Measurements from ENCODE around the gene ZNF425. TPM values are rescaled to one million over a fixed set of nuclear protein-coding genes. Genes with fewer than 3 reads are reported as not detected.

The ZNF425 gene
- total and polyA plus RNA-seq, 7 donors = 0.60 to 4.9 (median 2.9) TPM

DNA sequence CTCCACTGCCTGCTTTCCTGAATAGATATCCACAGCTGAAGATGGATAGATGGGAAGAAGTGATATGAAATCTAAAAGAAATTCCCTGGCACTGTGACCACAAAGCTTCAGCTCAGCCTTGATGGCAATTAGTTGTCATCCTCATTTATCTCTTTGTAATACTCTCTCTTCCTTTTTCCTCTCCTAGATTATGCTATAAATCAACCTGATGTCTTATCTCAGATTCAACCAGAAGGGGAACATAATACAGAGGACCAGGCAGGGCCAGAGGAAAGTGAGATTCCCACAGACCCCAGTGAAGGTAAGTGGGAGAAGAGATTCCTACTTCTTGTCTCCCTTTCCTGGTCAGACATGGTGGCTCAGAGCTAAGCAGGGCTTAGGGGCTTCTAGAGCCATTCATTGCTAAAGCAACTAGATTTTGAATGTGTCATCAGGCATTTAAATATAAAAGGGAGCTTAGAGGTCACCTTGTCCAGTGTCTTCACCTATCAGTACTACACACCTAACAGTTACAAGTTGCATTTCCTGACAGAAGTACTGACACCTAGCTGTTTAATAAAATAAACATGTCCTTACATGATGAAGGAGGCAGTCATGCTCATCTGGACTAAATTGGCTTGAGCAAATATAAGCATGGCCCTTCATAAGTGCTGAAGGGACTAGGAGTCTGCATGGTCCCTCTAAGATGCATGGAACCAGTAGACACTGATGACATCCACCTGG is 40.7 kb upstream of the ZNF425 start:
- peaks cover 12 to 90% (median 38%) of the 10 kb centered on the region in 4 donors for H3K36me3 ChIP-seq

GRCh38 chr7:149166142-149166541 is 40.0 kb upstream of the ZNF425 start:
- Histone ChIP-seq H3K27me3 (no peaks in the 10 kb centered on the region), H3K4me1 (no peaks in the 10 kb centered on the region), H3K27ac (no peak overlapping the region), H3K36me3 (peaks cover 12 to 90% (median 37%) of the 10 kb centered on the region in 4 donors), H3K4me3 (no peak overlapping the region), H3K9me3 (no peaks in the 10 kb centered on the region)
- intact Hi-C loops (cut with DNase I) = no loop called here
- no peak for DNase-seq
- 81 to 85% methylated on average over 1 of the region's 1 CpG for WGBS, 2 donors
- TF ChIP-seq POLR2AphosphoS5 (IDR thresholded peaks at IDR 0.05) (no peak), EP300 (IDR thresholded peaks at IDR 0.05) (no peak), POLR2A (IDR thresholded peaks at IDR 0.05) (no peak)
- TF ChIP-seq, protein P1, sequence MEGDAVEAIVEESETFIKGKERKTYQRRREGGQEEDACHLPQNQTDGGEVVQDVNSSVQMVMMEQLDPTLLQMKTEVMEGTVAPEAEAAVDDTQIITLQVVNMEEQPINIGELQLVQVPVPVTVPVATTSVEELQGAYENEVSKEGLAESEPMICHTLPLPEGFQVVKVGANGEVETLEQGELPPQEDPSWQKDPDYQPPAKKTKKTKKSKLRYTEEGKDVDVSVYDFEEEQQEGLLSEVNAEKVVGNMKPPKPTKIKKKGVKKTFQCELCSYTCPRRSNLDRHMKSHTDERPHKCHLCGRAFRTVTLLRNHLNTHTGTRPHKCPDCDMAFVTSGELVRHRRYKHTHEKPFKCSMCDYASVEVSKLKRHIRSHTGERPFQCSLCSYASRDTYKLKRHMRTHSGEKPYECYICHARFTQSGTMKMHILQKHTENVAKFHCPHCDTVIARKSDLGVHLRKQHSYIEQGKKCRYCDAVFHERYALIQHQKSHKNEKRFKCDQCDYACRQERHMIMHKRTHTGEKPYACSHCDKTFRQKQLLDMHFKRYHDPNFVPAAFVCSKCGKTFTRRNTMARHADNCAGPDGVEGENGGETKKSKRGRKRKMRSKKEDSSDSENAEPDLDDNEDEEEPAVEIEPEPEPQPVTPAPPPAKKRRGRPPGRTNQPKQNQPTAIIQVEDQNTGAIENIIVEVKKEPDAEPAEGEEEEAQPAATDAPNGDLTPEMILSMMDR (IDR thresholded peaks at IDR 0.05) = no peak

More for the DNA sequence above, 40.7 kb upstream of the ZNF425 start:
- TF ChIP-seq POLR2A (IDR thresholded peaks at IDR 0.05) = no peak
- no peak for TF ChIP-seq POLR2AphosphoS5 (IDR thresholded peaks at IDR 0.05)
- TF ChIP-seq, protein P1 (IDR thresholded peaks at IDR 0.05) = no peak
- no peak for TF ChIP-seq EP300 (IDR thresholded peaks at IDR 0.05)
- no peaks in the 10 kb centered on the region for H3K9me3 ChIP-seq
- no peak overlapping the region for H3K4me3 ChIP-seq
- H3K4me1 ChIP-seq = no peaks in the 10 kb centered on the region
- H3K27me3 ChIP-seq = no peaks in the 10 kb centered on the region
- intact Hi-C loops (cut with DNase I) = no loop called here
- H3K27ac ChIP-seq = no peak overlapping the region
- DNase-seq = no peak

GRCh38 chr7:149161241-149161848 is 35.2 kb upstream of the ZNF425 start:
- H3K36me3 ChIP-seq = peaks cover 0 to 71% (median 8%) of the 10 kb centered on the region in 4 donors
- no peaks in the 10 kb centered on the region for H3K27me3 ChIP-seq
- no peaks in the 10 kb centered on the region for H3K9me3 ChIP-seq
- DNase-seq = no peak
- H3K4me3 ChIP-seq = no peak overlapping the region
- 82 to 83% methylated on average over 5 of the region's 5 CpGs for WGBS, 2 donors
- no peaks in the 10 kb centered on the region for H3K4me1 ChIP-seq
- TF ChIP-seq EP300 (IDR thresholded peaks at IDR 0.05) = no peak
- no peak for TF ChIP-seq POLR2A (IDR thresholded peaks at IDR 0.05)
- TF ChIP-seq, protein P1 (IDR thresholded peaks at IDR 0.05) = no peak
- no peak for TF ChIP-seq POLR2AphosphoS5 (IDR thresholded peaks at IDR 0.05)
- intact Hi-C loops (cut with DNase I) = no loop called here
- H3K27ac ChIP-seq = no peak overlapping the region

DNA sequence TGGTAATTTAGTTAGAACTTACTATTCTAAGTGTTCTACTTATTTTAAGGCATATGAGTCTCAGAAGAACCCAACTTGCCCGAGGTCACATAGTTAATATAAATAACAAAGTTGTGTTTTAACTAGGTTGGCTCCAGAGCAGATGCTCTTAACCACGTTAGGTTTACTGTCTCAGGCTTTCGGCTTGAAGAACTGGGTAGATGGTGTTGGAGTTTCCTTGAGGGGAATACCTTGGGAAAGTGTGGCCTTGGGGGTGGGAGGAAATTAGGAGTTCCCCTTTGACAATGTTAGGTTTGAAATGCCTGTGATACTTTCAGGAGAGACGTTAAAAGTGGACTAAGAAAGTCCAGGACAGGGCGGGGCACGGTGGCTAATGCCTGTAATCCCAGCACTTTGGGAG is 30.8 kb upstream of the ZNF425 start:
- H3K4me1 ChIP-seq = no peaks in the 10 kb centered on the region
- no peak overlapping the region for H3K4me3 ChIP-seq
- intact Hi-C loops (cut with DNase I) = no loop called here
- no peaks in the 10 kb centered on the region for H3K27me3 ChIP-seq
- H3K9me3 ChIP-seq = no peaks in the 10 kb centered on the region
- no peak overlapping the region for H3K27ac ChIP-seq
- WGBS, 2 donors = 87 to 94% methylated on average over 6 of the region's 6 CpGs
- DNase-seq = no peak
- TF ChIP-seq EP300 (IDR thresholded peaks at IDR 0.05) (no peak), POLR2AphosphoS5 (IDR thresholded peaks at IDR 0.05) (no peak), POLR2A (IDR thresholded peaks at IDR 0.05) (no peak)
- TF ChIP-seq, protein P1 (IDR thresholded peaks at IDR 0.05) = no peak
- H3K36me3 ChIP-seq = peaks cover 0 to 57% (median 2%) of the 10 kb centered on the region in 4 donors

Data from sigmoid colon (tissue), 7 donors.